MM.1S (cell line): Measurements from ENCODE around the gene TFEB.

ENCODE experiments used
- DNase-seq: peaks from one replicate; pipeline ENCODE4 v3.0.0-alpha.2; 2015
- H2AFZ ChIP-seq: fragments of 300-600 bp; sonication (generic); 2 replicates; pipeline ENCODE4 v1.6.0; 2016; ENCODE audit warnings: antibody characterized with exemption, low read length
- H3F3A ChIP-seq: fragments of 300-600 bp; sonication (generic); 2 replicates; pipeline ENCODE4 v1.6.1; 2016; ENCODE audit warnings: mild to moderate bottlenecking, antibody characterized with exemption, low read length, moderate library complexity, mixed read lengths; ENCODE audit not compliant: insufficient read depth
- H3K27ac ChIP-seq: fragments of 300-600 bp; sonication (generic); 2 replicates; pipeline ENCODE4 v1.5.1; 2016; ENCODE audit warnings: mild to moderate bottlenecking, low read length
- H3K27me3 ChIP-seq: fragments of 300-600 bp; sonication (generic); replicated peaks from 2 replicates; pipeline ENCODE4 v1.6.0; 2016; ENCODE audit warnings: low read length; ENCODE audit not compliant: insufficient read depth
- H3K36me3 ChIP-seq: fragments of 300-600 bp; sonication (generic); replicated peaks from 2 replicates; pipeline ENCODE4 v1.6.1; 2016; ENCODE audit warnings: mild to moderate bottlenecking, low read length, mixed read lengths; ENCODE audit not compliant: insufficient read depth
- H3K4me1 ChIP-seq: fragments of 300-600 bp; sonication (generic); 2 replicates; pipeline ENCODE4 v1.6.1; 2016; ENCODE audit warnings: low read length, mixed read lengths
- H3K4me2 ChIP-seq: fragments of 300-600 bp; sonication (generic); 2 replicates; pipeline ENCODE4 v1.6.0; 2016; ENCODE audit warnings: low read depth, low read length
- H3K4me3 ChIP-seq: fragments of 300-600 bp; sonication (generic); 2 replicates; pipeline ENCODE4 v1.5.1; 2016; ENCODE audit warnings: low read length, mixed read lengths
- H3K79me2 ChIP-seq: fragments of 300-600 bp; sonication (generic); 2 replicates; pipeline ENCODE4 v1.6.1; 2016; ENCODE audit warnings: mixed run types, low read length, mixed read lengths
- H3K9ac ChIP-seq: fragments of 300-600 bp; sonication (generic); 2 replicates; pipeline ENCODE4 v1.6.1; 2016; ENCODE audit warnings: low read length, mixed read lengths
- H3K9me2 ChIP-seq: fragments of 300-600 bp; sonication (generic); replicated peaks from 2 replicates; pipeline ENCODE4 v1.6.1; 2016; ENCODE audit warnings: mild to moderate bottlenecking, low read length, mixed read lengths; ENCODE audit not compliant: insufficient read depth
- H3K9me3 ChIP-seq: fragments of 300-600 bp; sonication (generic); replicated peaks from 2 replicates; pipeline ENCODE4 v1.6.1; 2016; ENCODE audit warnings: mild to moderate bottlenecking, low read length, mixed read lengths; ENCODE audit not compliant: insufficient read depth
- H4K20me1 ChIP-seq: fragments of 300-600 bp; sonication (generic); 2 replicates; pipeline ENCODE4 v1.6.1; 2016; ENCODE audit warnings: mild to moderate bottlenecking, low read length, moderate library complexity, mixed read lengths; ENCODE audit not compliant: insufficient read depth
- EZH2 ChIP-seq: fragments of 300-600 bp; sonication (generic); optimal IDR thresholded peaks from 2 replicates; pipeline ENCODE3; 2017; ENCODE audit warnings: low read depth, mild to moderate bottlenecking, antibody characterized with exemption, low read length, mixed read lengths
- EZH2phosphoT487 ChIP-seq: fragments of 300-600 bp; sonication (generic); IDR thresholded peaks from 2 replicates; pipeline ENCODE4 v1.6.1; 2018; ENCODE audit warnings: antibody characterized with exemption, low read length
- TF ChIP-seq, protein P1 (sequence below): fragments of 300-600 bp; sonication (generic); IDR thresholded peaks from 2 replicates; pipeline ENCODE4 v1.5.1; 2016; ENCODE audit warnings: antibody characterized with exemption, low read length, mixed read lengths

TFEB gene

DNA sequence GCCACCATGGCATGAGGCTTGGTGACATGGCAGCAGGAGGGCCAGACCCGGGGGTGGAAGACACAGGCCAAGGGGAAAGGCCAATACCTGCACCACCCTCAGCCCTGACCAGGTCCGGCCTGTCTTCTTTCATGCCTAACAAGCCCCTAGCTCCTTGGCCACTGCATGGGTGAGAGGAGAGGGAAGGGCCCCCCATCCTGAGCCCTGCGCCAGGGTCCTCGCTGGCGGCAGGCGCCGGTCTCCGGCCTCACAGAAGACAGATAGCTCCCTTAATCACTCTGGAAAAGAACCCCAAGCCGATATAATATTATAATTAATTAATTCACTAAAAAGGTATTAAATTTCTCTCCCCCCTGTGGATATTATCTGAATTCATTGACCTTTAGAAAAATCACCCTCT lies 55.7 kb downstream of the TFEB start:
- no peak overlapping the region for H3K4me3 ChIP-seq
- H3K9me2 ChIP-seq, result no peaks in the 10 kb centered on the region
- no peaks in the 10 kb centered on the region for H3K9me3 ChIP-seq
- no peak for DNase-seq
- H3K9ac ChIP-seq, result no peak overlapping the region
- peaks cover 4% of the 10 kb centered on the region for H3K27me3 ChIP-seq
- no peak overlapping the region for H3K27ac ChIP-seq
- no peak overlapping the region for H3K4me2 ChIP-seq
- H3K79me2 ChIP-seq, result no peaks in the 10 kb centered on the region
- no peaks in the 10 kb centered on the region for H3F3A ChIP-seq
- H2AFZ ChIP-seq, result no peak overlapping the region
- H3K4me1 ChIP-seq, result 0 out of 2 replicates have a peak, but pooled peaks cover 3% of the 10 kb centered on the region
- TF ChIP-seq EZH2, result no peak
- TF ChIP-seq, protein P1, sequence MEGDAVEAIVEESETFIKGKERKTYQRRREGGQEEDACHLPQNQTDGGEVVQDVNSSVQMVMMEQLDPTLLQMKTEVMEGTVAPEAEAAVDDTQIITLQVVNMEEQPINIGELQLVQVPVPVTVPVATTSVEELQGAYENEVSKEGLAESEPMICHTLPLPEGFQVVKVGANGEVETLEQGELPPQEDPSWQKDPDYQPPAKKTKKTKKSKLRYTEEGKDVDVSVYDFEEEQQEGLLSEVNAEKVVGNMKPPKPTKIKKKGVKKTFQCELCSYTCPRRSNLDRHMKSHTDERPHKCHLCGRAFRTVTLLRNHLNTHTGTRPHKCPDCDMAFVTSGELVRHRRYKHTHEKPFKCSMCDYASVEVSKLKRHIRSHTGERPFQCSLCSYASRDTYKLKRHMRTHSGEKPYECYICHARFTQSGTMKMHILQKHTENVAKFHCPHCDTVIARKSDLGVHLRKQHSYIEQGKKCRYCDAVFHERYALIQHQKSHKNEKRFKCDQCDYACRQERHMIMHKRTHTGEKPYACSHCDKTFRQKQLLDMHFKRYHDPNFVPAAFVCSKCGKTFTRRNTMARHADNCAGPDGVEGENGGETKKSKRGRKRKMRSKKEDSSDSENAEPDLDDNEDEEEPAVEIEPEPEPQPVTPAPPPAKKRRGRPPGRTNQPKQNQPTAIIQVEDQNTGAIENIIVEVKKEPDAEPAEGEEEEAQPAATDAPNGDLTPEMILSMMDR, result no peak
- no peak for TF ChIP-seq EZH2phosphoT487
- no peaks in the 10 kb centered on the region for H3K36me3 ChIP-seq
- no peaks in the 10 kb centered on the region for H4K20me1 ChIP-seq

DNA sequence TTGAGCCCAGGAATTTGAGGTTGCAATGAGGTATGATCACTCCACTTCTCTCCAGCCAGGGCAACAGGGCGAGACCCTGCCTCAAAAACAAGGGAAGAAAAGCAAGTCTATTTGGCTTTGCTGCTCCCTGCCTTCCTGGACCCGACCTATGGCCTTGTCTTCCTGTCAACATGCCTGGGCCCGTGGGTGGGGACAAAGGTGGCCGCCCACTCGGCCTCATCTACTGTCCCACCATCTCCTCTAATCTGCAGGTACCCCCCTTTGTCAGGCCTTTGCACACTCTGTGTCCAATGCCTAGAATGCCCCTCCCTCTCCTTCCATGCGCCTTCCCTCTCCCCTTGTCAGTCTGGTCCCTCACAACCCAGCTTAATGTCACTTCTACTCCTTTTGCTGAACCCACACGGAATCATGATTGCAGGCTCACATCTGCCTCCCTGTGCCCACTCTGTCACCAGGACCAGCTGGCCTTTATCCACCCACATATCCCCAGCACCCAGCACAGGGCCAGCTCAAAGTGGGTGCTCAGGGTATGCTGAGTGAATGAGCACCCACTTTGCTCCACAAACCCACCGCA lies 56.8 kb downstream of the TFEB start:
- Histone ChIP-seq H3K4me1 (0 out of 2 replicates have a peak, but pooled peaks cover 3% of the 10 kb centered on the region), H3K27me3 (peaks cover 4% of the 10 kb centered on the region), H3K4me3 (no peak overlapping the region), H4K20me1 (no peaks in the 10 kb centered on the region), H2AFZ (no peak overlapping the region), H3F3A (no peaks in the 10 kb centered on the region), H3K27ac (no peak overlapping the region), H3K36me3 (no peaks in the 10 kb centered on the region), H3K9me3 (no peaks in the 10 kb centered on the region), H3K9me2 (no peaks in the 10 kb centered on the region), H3K79me2 (no peaks in the 10 kb centered on the region), H3K9ac (no peak overlapping the region), H3K4me2 (no peak overlapping the region)
- no peak for DNase-seq
- TF ChIP-seq, protein P1, result no peak
- TF ChIP-seq EZH2, result no peak
- TF ChIP-seq EZH2phosphoT487, result no peak

DNA sequence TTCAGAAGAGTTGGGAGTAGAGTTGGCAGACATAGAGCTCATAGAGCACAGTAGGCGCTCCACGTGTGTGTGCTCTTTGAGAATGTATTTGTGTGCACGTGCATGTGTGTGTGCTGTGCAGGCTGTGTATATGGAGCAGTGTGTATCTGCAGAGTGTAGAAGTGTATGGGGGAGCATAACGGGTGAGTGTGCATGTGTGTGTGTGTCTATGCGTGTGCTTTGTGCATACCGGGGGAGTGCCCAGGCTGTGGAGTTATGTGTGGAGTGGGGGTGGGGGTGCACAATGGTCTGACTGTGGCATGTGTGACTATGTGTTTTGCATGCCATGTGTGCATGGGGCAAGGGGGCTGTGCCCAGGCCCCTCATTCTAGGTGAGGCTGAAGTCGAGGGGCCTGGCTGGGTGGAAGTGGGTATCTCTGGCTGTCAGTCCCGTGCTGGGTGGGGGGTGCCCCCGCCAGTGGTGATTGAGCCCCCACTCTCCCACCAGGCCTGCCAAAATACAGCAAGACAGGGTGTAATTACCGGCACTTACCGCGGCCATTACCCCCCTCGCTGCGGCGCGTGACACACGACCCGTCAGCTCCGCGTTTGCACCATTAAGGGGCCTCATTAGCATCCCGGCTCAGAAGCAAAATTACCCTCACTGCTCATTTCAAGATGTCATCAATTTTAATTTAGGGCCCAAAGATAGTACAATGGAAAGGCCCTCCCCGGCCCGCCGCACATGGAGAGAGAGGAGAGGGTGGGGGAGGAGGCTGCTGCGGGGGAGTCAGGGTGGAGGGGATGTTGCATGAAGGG lies 58.1 kb downstream of the TFEB start:
- no peak overlapping the region for H3K9ac ChIP-seq
- H3F3A ChIP-seq, result no peaks in the 10 kb centered on the region
- no peak overlapping the region for H2AFZ ChIP-seq
- H3K27ac ChIP-seq, result no peak overlapping the region
- TF ChIP-seq, protein P1, result no peak
- TF ChIP-seq EZH2phosphoT487, result no peak
- no peak for TF ChIP-seq EZH2
- no peaks in the 10 kb centered on the region for H3K9me3 ChIP-seq
- H3K4me2 ChIP-seq, result no peak overlapping the region
- H3K4me3 ChIP-seq, result no peak overlapping the region
- no peaks in the 10 kb centered on the region for H3K4me1 ChIP-seq
- H3K9me2 ChIP-seq, result no peaks in the 10 kb centered on the region
- DNase-seq, result no peak
- H3K79me2 ChIP-seq, result no peaks in the 10 kb centered on the region
- H3K36me3 ChIP-seq, result no peaks in the 10 kb centered on the region
- H3K27me3 ChIP-seq, result peaks cover 11% of the 10 kb centered on the region
- no peaks in the 10 kb centered on the region for H4K20me1 ChIP-seq
